Right kidney (tissue), 1 donor: ENCODE data around the gene NUDCD3.

Experiments
- DNase-seq: peaks from one replicate; pipeline ENCODE4 v3.0.0-alpha.2; 2016

The NUDCD3 gene

DNA sequence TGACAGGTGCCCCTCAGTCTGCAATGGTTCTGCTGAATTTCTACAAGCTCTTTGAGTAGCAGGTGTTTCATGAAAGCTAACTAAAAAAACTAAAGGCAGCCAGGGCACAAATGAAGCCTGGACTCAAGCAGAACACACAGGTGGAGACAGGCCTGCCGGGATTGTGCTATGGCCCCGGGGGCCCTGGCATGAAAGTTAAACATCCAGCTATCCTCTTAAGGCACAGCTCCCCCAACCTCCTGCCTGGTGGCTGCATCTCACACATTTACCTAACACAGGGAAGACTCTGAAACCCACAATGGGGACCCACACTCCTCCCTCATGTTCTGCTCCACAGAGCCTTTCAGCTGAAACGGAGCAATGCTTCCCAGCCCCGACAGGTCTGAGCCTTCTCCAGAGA lies 88.8 kb downstream of the NUDCD3 start:
- no peak for DNase-seq

GRCh38 chr7:44400033-44400511 lies 90.4 kb downstream of the NUDCD3 start:
- DNase-seq = no peak

GRCh38 chr7:44398953-44399574 lies 91.4 kb downstream of the NUDCD3 start:
- DNase-seq = no peak

- no peak for DNase-seq
These were observed 91.9 kb downstream of the NUDCD3 start for GRCh38 chr7:44398511-44398911.

DNA sequence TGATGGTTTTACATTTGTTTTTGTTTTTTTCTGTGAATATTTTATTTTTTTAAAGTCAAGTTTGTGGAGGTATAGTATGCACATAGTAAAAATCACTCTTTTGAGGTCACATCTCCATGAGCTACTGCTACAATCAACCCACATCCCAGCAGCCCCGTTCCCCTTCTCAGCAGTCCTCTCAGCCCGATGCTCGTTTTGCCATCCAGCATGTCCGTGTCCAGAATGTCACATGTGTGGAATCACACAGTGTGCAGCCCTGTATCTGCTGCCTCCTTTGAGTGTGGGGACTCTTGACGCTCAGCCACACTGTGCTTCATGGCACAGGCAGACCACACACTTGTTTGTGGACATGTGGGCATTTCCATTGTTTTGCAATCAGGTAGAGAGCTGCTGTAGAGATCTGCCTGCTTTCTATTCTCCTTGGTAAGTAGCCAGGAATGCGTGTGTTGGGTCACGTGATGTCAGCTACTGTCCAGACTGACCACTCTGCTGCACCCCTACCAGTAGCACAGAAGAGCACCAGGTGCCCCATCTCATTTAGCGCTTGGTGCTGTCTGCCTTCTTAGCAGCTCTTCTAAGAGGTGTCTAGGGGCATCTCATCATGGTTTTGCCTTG lies 93.4 kb downstream of the NUDCD3 start:
- no peak for DNase-seq

GRCh38 chr7:44396496-44396895 lies 94.0 kb downstream of the NUDCD3 start:
- DNase-seq = no peak

GRCh38 chr7:44395067-44395466 lies 95.4 kb downstream of the NUDCD3 start:
- no peak for DNase-seq

- no peak for DNase-seq
These were observed 95.8 kb downstream of the NUDCD3 start for GRCh38 chr7:44394636-44395035.

DNA sequence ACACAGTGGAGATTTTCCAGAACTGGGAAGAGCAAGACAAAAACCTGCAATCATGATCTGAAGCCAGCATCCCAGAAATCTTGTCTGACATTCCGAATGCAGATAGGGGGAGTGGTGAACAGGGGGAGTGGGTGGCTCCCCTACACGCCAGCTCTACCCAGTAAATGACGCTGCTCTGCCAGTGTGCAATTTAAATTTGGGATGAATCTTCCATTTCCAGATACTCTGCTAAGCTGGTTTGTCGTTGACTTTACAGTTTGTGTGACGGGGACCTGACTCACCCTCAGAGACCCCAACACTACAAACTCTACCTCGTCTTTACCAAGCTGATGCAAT lies 96.4 kb downstream of the NUDCD3 start:
- DNase-seq = no peak

DNA sequence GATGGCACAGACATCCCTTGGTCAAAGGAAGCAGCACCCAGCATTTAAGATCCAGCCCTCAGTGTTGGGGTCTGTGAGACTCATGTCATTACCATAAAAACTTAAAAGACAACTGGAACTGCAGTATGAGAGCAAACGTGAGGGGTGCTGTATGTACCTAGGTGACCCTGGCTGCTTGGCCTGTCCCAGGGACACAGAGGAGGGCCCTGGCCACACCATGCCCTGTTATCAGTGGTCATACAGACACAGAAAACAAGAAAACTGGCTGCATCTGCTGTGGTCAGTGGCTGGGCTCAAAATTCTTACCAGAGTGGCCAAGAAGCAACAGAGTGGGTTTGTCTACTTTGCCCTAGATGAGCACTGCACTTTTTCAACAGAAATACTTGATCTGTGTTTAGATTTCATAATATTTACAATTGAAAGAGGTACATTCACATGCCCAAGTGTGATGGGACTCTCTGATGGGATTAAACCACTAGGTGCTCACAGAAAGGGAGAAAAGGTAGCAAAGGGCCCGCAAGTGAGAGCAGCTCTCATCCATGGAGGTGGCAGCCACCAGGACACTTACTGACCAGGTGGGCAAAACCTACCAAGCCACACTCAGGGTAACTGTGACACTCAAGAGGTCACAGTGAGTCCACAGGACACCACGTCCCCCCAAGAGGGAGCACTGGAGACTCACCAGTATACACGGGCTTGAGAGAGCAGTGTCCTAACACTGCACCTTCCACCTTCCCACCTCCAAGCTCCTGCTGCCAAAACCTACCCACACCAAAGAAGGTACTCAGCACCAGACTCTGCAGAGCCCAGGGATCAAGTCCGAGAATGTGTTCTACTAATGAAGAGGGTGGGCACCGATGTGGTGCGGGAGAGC lies 97.0 kb downstream of the NUDCD3 start:
- DNase-seq = no peak

DNA sequence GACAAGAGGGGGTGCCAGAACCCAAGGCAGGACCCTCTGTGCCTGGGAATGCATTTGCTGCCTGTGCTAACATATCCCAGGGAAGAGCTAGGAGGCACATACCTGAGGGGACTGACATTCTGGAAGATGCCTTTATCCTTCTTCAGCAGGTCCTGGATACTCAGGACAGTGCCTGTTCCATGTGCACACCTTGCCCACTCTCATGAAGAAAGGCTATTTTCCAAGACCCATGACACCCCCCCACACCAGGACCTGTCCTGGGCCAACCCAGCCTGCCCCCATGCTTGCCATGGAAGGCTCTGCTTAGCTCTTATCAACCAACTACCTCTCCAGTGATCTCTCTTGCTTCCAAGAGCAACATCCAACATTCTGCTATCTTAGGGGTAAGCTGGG lies 97.8 kb downstream of the NUDCD3 start:
- DNase-seq = no peak

GRCh38 chr7:44391746-44392617 lies 98.5 kb downstream of the NUDCD3 start:
- no peak for DNase-seq

- no peak for DNase-seq
These were observed 99.3 kb downstream of the NUDCD3 start for GRCh38 chr7:44391171-44391570.

DNA sequence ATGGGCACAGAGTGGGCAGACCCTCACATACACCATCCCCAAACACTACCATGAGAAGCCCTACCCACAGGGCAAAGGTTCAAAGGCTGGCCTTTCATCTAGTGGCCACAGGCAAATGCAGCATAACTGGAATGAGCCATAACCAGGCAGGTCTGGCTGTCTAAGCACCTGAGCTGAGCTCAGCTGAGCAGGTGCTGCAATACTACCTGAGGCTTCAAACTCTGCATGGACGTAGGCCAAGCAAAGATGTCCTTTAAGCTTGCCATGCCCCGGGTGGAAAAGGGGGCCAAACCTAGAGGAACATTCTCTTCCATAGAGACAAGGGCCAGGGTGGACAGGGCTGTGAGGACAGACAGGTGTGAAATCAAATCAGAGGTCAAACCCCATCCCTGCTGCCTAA lies 99.8 kb downstream of the NUDCD3 start:
- no peak for DNase-seq

DNA sequence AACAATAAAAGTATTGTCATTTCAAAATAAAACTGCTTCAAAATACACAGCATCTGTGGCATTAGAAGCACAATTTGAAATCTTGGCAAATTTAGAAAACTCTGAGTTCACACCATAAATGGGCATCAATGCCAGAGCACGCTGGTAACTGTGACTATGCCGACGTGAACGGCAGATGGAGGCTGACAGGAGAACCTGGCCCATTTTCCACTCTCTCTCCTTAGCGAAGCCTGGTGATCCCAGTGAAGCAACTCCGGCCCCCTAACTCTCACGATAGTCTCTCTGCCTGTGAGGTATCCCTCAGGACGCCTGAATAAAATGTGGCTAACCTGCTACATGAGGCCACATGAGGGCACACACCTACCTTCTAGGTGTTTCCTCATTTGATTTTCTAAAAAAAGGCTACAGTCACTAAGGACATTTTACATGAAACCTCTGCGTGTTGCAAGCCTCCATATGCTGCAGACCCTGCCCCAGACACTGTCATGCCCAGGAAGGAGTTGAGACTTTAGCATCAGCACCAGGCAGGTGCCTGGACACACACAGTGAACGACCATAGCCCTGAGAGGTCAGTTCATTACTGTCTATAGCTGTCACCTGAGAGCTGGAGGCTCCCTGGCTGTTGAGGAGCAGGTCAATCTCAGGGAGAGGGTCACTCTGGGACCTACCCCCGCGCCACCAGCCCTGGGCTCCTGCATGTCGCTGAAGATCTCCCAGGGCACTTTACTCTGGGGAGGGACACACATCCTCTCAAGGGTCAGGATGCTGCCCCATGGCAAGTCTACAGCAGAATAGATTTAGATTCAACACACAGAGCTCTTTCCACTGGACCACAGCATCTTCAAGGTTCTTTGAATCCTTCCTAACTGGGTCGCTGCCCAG lies 102.1 kb downstream of the NUDCD3 start:
- no peak for DNase-seq

DNA sequence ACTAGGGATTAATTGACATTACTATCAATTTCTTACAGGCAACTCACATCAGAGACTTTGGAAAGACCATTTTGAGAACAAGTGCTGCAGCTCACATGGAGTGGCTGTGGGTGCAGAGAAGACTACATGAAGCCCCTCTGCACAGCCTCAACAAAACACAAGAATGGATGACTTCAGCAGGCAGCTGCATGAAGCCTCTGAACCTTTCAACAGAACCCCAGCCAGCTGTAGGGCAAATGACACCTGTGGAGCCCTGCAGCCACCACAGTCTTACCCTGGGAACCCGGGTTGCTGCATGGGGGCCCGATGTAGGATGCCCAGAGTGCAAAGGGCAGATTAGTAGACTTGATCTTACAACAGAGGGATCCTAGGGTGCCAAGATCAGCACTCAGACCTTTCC lies 103.1 kb downstream of the NUDCD3 start:
- no peak for DNase-seq

DNA sequence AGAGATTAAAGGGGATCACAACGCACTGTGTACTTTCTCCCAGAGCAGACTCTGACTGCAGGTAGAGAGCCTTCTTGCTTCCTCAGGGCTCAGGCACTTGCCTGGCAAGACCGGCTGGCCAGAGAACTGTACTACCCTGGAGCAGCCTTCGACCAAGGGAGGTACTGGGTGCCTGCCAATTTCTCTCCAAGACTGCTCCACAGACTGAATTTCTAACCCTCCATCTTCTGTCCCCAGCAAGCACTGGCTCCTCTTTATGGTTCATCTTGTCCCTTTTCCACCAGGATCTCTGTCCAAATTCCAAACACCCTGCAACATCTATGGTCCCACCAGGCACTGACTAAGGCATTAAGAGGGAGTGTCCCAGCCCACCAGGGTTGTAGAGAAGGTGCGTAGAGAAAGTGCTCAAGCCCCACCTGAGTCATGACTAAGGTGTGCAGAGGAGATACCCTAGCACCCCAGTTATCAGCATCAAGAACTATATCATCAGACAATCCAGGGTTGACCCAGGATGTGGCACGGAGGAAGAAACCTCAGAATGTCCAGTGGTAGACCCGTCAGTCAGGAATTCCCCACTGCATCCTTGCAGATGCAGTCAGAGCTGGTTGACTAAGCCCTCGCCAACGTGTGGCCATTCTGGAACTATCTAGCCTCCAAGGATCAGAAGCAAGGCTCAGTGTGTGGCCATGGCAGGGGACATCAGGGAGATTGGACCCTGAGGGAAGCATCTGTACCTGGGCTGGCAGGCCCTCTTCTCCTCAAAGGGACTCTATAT lies 104.1 kb downstream of the NUDCD3 start:
- DNase-seq = no peak

DNA sequence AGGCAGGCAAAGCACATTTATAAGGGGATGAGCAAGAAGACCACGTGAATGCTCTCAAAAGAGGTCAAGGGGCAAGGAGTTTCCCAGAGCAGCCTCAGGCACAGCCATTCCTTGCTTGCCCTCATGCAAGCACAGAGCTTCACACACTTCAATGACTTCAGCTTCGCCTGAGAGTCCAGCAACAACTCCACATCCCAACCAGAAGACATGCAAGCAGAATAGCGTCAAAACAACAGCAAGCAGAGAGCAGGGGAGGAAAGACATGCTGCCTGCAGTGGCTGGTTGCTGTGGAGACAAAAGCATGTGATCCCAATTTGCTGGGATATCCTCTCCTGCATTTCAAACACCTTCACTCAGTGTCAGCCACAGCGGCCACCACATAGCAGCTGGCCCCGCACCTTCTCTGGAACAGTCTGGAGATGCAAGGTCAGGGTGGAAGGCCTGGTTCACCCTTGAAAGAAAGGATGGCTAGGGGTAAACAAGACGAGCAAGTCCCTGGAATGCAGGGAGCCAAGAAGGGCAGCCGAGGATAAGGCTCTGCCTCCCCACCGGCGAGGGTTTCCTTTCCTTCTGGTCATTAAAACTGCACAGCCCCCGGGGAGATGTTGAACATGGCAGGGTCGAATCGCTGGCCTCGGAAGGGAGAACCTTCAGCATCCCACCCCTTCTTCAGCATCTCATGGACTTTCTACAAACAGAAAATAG lies 104.9 kb downstream of the NUDCD3 start:
- DNase-seq = no peak

DNA sequence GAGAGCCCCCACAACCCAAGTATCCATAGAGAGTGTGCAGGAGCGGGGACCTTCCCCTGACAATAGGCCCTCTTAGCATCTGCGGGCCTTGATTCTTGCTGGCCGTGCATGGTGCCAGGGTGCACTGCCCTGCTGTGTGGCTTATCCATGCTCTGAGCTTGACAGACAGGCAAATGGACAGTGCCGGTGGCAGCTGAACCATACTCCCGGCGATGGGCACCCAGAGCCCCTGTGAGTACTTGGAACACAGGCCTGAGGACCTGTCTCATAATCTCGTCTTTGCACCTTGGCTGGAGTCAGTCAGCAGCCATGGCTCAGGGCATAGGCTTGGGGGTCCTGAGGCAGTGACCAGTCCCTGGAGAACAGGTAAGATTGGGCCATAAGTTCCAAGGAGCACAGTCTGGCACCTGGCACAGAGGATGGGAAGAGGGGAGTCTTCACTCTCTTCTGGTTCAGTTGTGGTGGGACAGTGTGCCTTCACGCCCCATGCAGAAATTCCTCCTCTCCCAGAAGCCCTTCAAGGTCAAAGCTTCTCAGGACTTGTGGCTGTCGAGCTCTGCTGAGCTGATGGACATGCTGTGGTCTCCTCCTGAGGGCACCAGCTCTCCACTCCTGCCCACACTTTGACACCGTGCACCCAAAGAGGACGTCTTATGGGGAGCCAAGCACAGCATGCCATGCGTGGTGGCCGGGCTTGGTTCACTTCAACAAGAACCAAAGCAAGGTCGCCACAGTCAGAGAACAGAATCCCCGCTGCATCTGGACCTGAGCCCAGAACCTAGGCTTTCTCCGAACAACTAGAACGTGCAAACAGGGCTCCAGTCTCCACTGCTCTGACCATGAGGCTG lies 105.6 kb downstream of the NUDCD3 start:
- DNase-seq = no peak
